PC-3 (cell line): ENCODE measurements around the gene GDF2.

ENCODE experiments used
- EZH2 ChIP-seq: fragments of 300-600 bp; sonication (generic); IDR thresholded peaks from one replicate; pipeline ENCODE4 v1.6.1; 2017; ENCODE audit warnings: antibody characterized with exemption, mild to moderate bottlenecking, low read length; ENCODE audit not compliant: unreplicated experiment
- EZH2phosphoT487 ChIP-seq: fragments of 300-600 bp; sonication (generic); IDR thresholded peaks from 2 replicates; pipeline ENCODE4 v1.6.1; 2018; ENCODE audit warnings: mild to moderate bottlenecking, antibody characterized with exemption, low read length, borderline replicate concordance
- TF ChIP-seq, protein P1 (sequence below): fragments of 300-600 bp; sonication (generic); conservative IDR thresholded peaks from 2 replicates; pipeline ENCODE4 v1.5.1; 2017; ENCODE audit warnings: antibody characterized with exemption, low read depth, mild to moderate bottlenecking, low read length

DNA sequence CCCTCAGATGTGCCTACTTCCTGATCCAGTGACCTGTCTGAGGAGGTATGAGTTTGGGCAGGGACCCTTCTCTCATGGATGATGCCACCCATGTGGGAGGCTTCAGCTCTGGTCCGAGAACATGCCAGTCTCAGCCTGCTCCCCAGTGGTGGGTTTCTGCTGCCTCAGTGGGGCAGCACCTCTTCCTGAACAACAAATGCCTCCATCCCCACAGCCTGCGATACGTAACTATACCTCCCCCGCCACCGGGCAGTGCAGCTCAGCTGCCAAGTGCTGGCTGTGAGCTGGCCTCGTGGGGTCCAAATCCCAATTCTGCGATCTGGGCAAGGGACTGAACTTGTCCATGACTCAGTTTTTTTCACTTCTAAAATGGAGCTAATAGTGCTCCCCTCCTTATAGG, 19.1 kb upstream of the GDF2 start:
- TF ChIP-seq, protein P1, sequence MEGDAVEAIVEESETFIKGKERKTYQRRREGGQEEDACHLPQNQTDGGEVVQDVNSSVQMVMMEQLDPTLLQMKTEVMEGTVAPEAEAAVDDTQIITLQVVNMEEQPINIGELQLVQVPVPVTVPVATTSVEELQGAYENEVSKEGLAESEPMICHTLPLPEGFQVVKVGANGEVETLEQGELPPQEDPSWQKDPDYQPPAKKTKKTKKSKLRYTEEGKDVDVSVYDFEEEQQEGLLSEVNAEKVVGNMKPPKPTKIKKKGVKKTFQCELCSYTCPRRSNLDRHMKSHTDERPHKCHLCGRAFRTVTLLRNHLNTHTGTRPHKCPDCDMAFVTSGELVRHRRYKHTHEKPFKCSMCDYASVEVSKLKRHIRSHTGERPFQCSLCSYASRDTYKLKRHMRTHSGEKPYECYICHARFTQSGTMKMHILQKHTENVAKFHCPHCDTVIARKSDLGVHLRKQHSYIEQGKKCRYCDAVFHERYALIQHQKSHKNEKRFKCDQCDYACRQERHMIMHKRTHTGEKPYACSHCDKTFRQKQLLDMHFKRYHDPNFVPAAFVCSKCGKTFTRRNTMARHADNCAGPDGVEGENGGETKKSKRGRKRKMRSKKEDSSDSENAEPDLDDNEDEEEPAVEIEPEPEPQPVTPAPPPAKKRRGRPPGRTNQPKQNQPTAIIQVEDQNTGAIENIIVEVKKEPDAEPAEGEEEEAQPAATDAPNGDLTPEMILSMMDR = no peak
- TF ChIP-seq EZH2 (no peak), EZH2phosphoT487 (no peak)
